Measurements from ENCODE around the gene PRRT2.

Gene PRRT2

GRCh38 chr16:29811170-29811895 is 660 bp upstream of the PRRT2 start:
- no peak for DNase-seq (ENCODE audit: low read depth in 2 of 2)

- DNase-seq (ENCODE audit: low read depth in 2 of 2), result no peak
Observed at GRCh38 chr16:29812754-29813643, 1.0 kb downstream of the PRRT2 start.

- no peak for DNase-seq (ENCODE audit: low read depth in 2 of 2)
Observed at GRCh38 chr16:29813644-29814562, 1.9 kb downstream of the PRRT2 start.

- no peak for DNase-seq (ENCODE audit: low read depth in 2 of 2)
Observed at GRCh38 chr16:29814592-29814991, 2.6 kb downstream of the PRRT2 start.

GRCh38 chr16:29815032-29815721 is 3.2 kb downstream of the PRRT2 start:
- no peak for DNase-seq (ENCODE audit: low read depth in 2 of 2)

- DNase-seq (ENCODE audit: low read depth in 2 of 2), result peak; percentile 96 to 97
Observed at GRCh38 chr16:29815793-29816693, 4.0 kb downstream of the PRRT2 start, which contains the start of gene PAGR1. PAGR1 (plus strand) TSS chr16:29816152; CDS start chr16:29816526, 374 bp downstream.

- DNase-seq (ENCODE audit: low read depth in 2 of 2), result no peak
Observed at GRCh38 chr16:29816694-29817441, 4.9 kb downstream of the PRRT2 start.

- DNase-seq (ENCODE audit: low read depth in 2 of 2), result no peak
Observed at GRCh38 chr16:29818082-29818481, 6.1 kb downstream of the PRRT2 start.

- DNase-seq (ENCODE audit: low read depth in 2 of 2), result no peak
Observed at GRCh38 chr16:29819506-29819905, 7.5 kb downstream of the PRRT2 start.

GRCh38 chr16:29820271-29820701 is 8.3 kb downstream of the PRRT2 start, which contains the start of gene MVP:
MVP (plus strand) TSS chr16:29820462; CDS start chr16:29830550, 10,088 bp downstream.
- no peak for DNase-seq (ENCODE audit: low read depth in 2 of 2)

GRCh38 chr16:29820730-29821642 is 9.0 kb downstream of the PRRT2 start:
- no peak for DNase-seq (ENCODE audit: low read depth in 2 of 2)

- DNase-seq (ENCODE audit: low read depth in 2 of 2), result no peak
Observed at GRCh38 chr16:29821643-29822115, 9.7 kb downstream of the PRRT2 start.

- no peak for DNase-seq (ENCODE audit: low read depth in 2 of 2)
Observed at GRCh38 chr16:29824589-29825144, 12.7 kb downstream of the PRRT2 start.

- DNase-seq (ENCODE audit: low read depth in 2 of 2), result no peak
Observed at GRCh38 chr16:29825145-29826044, 13.4 kb downstream of the PRRT2 start.

GRCh38 chr16:29826342-29826695 is 14.3 kb downstream of the PRRT2 start:
- no peak for DNase-seq (ENCODE audit: low read depth in 2 of 2)

- no peak for DNase-seq (ENCODE audit: low read depth in 2 of 2)
Observed at GRCh38 chr16:29830774-29831173, 18.8 kb downstream of the PRRT2 start.

GRCh38 chr16:29831490-29831889 is 19.5 kb downstream of the PRRT2 start:
- DNase-seq (ENCODE audit: low read depth in 2 of 2), result no peak

All from stimulated activated CD4-positive, alpha-beta T cell treated with anti-CD3 and anti-CD28 coated beads, Interleukin-15, amount 100 ng/mL, for 48 hours (primary cell).